GM23338 (cell line): ENCODE results near the gene TWIST2. TPM values are rescaled to one million over a fixed set of nuclear protein-coding genes. Genes with fewer than 3 reads are reported as not detected.

Source experiments
- ATAC-seq: fragments of 200-7000 bp; cut with Tn5 transposase; 3 replicates; pipeline ENCODE4 v1.9.1; 2020
- DNase-seq: peaks from one replicate; pipeline ENCODE4 v3.0.0-alpha.2; 2015; ENCODE audit warnings: low spot score
- H2AFZ ChIP-seq: fragments of 200-600 bp; sonication (generic); 2 replicates; pipeline ENCODE4 v1.8.0; 2016; ENCODE audit warnings: antibody characterized with exemption, mild to moderate bottlenecking, moderate library complexity
- H3F3A ChIP-seq: fragments of 200-600 bp; sonication (generic); replicated peaks from 2 replicates; pipeline ENCODE4 v1.8.0; 2017; ENCODE audit warnings: antibody characterized with exemption, mixed run types, low read depth
- H3K27ac ChIP-seq: fragments of 200-600 bp; sonication (generic); 2 replicates; pipeline ENCODE4 v1.6.1; 2016; ENCODE audit warnings: low read depth
- H3K27me3 ChIP-seq: fragments of 200-600 bp; sonication (generic); 2 replicates; pipeline ENCODE4 v1.8.0; 2016; ENCODE audit warnings: mild to moderate bottlenecking, mixed run types, moderate library complexity; ENCODE audit not compliant: insufficient read depth
- H3K36me3 ChIP-seq: fragments of 200-600 bp; sonication (generic); 2 replicates; pipeline ENCODE4 v1.8.0; 2016; ENCODE audit warnings: mild to moderate bottlenecking; ENCODE audit not compliant: insufficient read depth
- H3K4me1 ChIP-seq: fragments of 200-600 bp; sonication (generic); 2 replicates; pipeline ENCODE4 v1.8.0; 2016; ENCODE audit warnings: mild to moderate bottlenecking, moderate library complexity; ENCODE audit not compliant: insufficient read depth
- H3K4me2 ChIP-seq: fragments of 200-600 bp; sonication (generic); 2 replicates; pipeline ENCODE4 v1.7.1; 2017; ENCODE audit warnings: mixed run types
- H3K4me3 ChIP-seq: fragments of 200-600 bp; sonication (generic); 2 replicates; pipeline ENCODE4 v1.6.1; 2016; ENCODE audit warnings: mixed run types
- H3K79me2 ChIP-seq: fragments of 200-600 bp; sonication (generic); replicated peaks from 2 replicates; pipeline ENCODE4 v1.8.0; 2017; ENCODE audit warnings: mild to moderate bottlenecking; ENCODE audit not compliant: insufficient read depth
- H3K9me2 ChIP-seq: fragments of 200-600 bp; sonication (generic); 2 replicates; pipeline ENCODE4 v1.8.0; 2017; ENCODE audit not compliant: insufficient read depth
- H4K20me1 ChIP-seq: fragments of 200-600 bp; sonication (generic); replicated peaks from 2 replicates; pipeline ENCODE4 v1.8.0; 2017; ENCODE audit warnings: mild to moderate bottlenecking; ENCODE audit not compliant: insufficient read depth
- H3K27ac Mint-ChIP-seq: 2 replicates; pipeline ENCODE4 v1.8.0; 2020; ENCODE audit warnings: inconsistent platforms, mild to moderate bottlenecking, moderate library complexity, mixed read lengths
- H3K27me3 Mint-ChIP-seq: 3 replicates; pipeline ENCODE4 v1.8.0; 2022; ENCODE audit warnings: low read depth, mild to moderate bottlenecking, moderate library complexity, mixed read lengths, inconsistent platforms; ENCODE audit not compliant: insufficient read depth, poor library complexity
- H3K36me3 Mint-ChIP-seq: 3 replicates; pipeline ENCODE4 v1.8.0; 2021; ENCODE audit warnings: low read depth, mild to moderate bottlenecking, inconsistent platforms, moderate library complexity, mixed read lengths
- H3K4me1 Mint-ChIP-seq: 3 replicates; pipeline ENCODE4 v1.8.0; 2020; ENCODE audit warnings: mild to moderate bottlenecking, inconsistent platforms, mixed read lengths
- H3K4me3 Mint-ChIP-seq: 3 replicates; pipeline ENCODE4 v1.8.0; 2021; ENCODE audit warnings: moderate library complexity, mild to moderate bottlenecking, inconsistent platforms, mixed read lengths
- H3K9me3 Mint-ChIP-seq: 3 replicates; pipeline ENCODE4 v1.8.0; 2020; ENCODE audit warnings: moderate library complexity, mild to moderate bottlenecking, inconsistent platforms, mixed read lengths
- CTCF ChIP-seq, 2 experiments: fragments of 200-600 bp in 1 of 2; sonication (generic) in 1 of 2; conservative IDR thresholded peaks; 2 replicates each; pipeline versions ENCODE4 v1.5.1 to v1.6.1; 2016 to 2017; ENCODE audit warnings: antibody characterized with exemption in 2 of 2, low read depth in 2 of 2, mild to moderate bottlenecking in 2 of 2, moderate library complexity in 1 of 2
- ETS1 ChIP-seq: IDR thresholded peaks from 2 replicates; pipeline ENCODE4 v1.6.1; 2016; ENCODE audit warnings: antibody characterized with exemption
- EZH2phosphoT487 ChIP-seq: fragments of 200-600 bp; sonication (generic); IDR thresholded peaks from one replicate; pipeline ENCODE4 v1.8.1; 2018; ENCODE audit warnings: antibody characterized with exemption; ENCODE audit not compliant: unreplicated experiment
- JUNB ChIP-seq: IDR thresholded peaks from one replicate; pipeline ENCODE4 v1.6.1; 2016; ENCODE audit warnings: antibody characterized with exemption; ENCODE audit not compliant: unreplicated experiment
- STAT1 ChIP-seq: IDR thresholded peaks from one replicate; pipeline ENCODE4 v1.6.1; 2016; ENCODE audit warnings: antibody characterized with exemption; ENCODE audit not compliant: unreplicated experiment
- ZNF331 ChIP-seq: fragments of 250-450 bp; sonication (Bioruptor Pico); IDR thresholded peaks from 2 replicates; pipeline ENCODE4 v1.5.0; 2020; ENCODE audit warnings: low read depth, mild to moderate bottlenecking, moderate library complexity
- polyA plus RNA-seq: library from polyadenylated mRNA; unstranded; fragments of >200 nt; fragmentation: Nextera tagmentation; extraction: Ambion mirVana; gene quantifications from 2 replicates; pipeline ENCODE4 v1.2.1, GENCODE V29; 2016
- total RNA-seq: library from RNA; depleted of rRNA; stranded (reverse); fragments of >200 nt; shearing (Covaris generic); gene quantifications from 2 replicates; pipeline ENCODE4 v1.2.3, GENCODE V29; 2014

TWIST2 gene
- total and polyA plus RNA-seq, 2 experiments from 2014 or later: 7.0 to 12.5 TPM

- H3K4me3 Mint-ChIP-seq: no peak overlapping the region
- H3K27me3 ChIP-seq: no peaks in the 10 kb centered on the region
- H3K4me1 Mint-ChIP-seq: no peaks in the 10 kb centered on the region
- H3F3A ChIP-seq: no peaks in the 10 kb centered on the region
- H3K27ac Mint-ChIP-seq: no peak overlapping the region
- no peak overlapping the region for H3K27ac ChIP-seq
- H3K4me2 ChIP-seq: no peak overlapping the region
- no peaks in the 10 kb centered on the region for H4K20me1 ChIP-seq
- peaks cover 13% of the 10 kb centered on the region for H3K27me3 Mint-ChIP-seq
- no peaks in the 10 kb centered on the region for H3K9me2 ChIP-seq
- H2AFZ ChIP-seq: no peak overlapping the region; the same call in 1 of the 2 replicates
- H3K4me3 ChIP-seq: no peak overlapping the region
- H3K36me3 ChIP-seq: no peaks in the 10 kb centered on the region
- peak; percentile 60 for DNase-seq
- 0 out of 3 replicates have a peak, but pooled peaks cover 2% of the 10 kb centered on the region for H3K9me3 Mint-ChIP-seq
- no peaks in the 10 kb centered on the region for H3K36me3 Mint-ChIP-seq
- H3K79me2 ChIP-seq: no peaks in the 10 kb centered on the region
- H3K4me1 ChIP-seq: no peaks in the 10 kb centered on the region
- TF ChIP-seq CTCF (conservative IDR thresholded peaks at IDR 0.05; ENCODE audit: low read depth in 2 of 2) (peak; percentile 60), ETS1 (no peak)
- ATAC-seq: peak; percentile 99
These were observed 12.1 kb upstream of the TWIST2 start for GRCh38 chr2:238835726-238836301.

- no peaks in the 10 kb centered on the region for H3K9me2 ChIP-seq
- 0 out of 3 replicates have a peak, but pooled peaks cover 2% of the 10 kb centered on the region for H3K9me3 Mint-ChIP-seq
- H3K27ac Mint-ChIP-seq: no peak overlapping the region
- peaks cover 17% of the 10 kb centered on the region for H3K27me3 Mint-ChIP-seq
- no peaks in the 10 kb centered on the region for H3K4me1 Mint-ChIP-seq
- H2AFZ ChIP-seq: no peak overlapping the region
- no peaks in the 10 kb centered on the region for H3K36me3 ChIP-seq
- no peak overlapping the region for H3K4me3 Mint-ChIP-seq
- no peak for DNase-seq
- no peak for ATAC-seq
- no peak overlapping the region for H3K4me3 ChIP-seq
- TF ChIP-seq ZNF331 (CRISPR knock-in tag) (peak; percentile 67), STAT1 (no peak)
- H4K20me1 ChIP-seq: no peaks in the 10 kb centered on the region; the same call in 1 of the 2 replicates
- no peaks in the 10 kb centered on the region for H3K4me1 ChIP-seq
- H3F3A ChIP-seq: no peaks in the 10 kb centered on the region
- no peak overlapping the region for H3K27ac ChIP-seq
- no peaks in the 10 kb centered on the region for H3K79me2 ChIP-seq
- no peaks in the 10 kb centered on the region for H3K36me3 Mint-ChIP-seq
- H3K27me3 ChIP-seq: peaks cover 9% of the 10 kb centered on the region
- no peak overlapping the region for H3K4me2 ChIP-seq
These were observed 9.0 kb upstream of the TWIST2 start for GRCh38 chr2:238838786-238839327.

- TF ChIP-seq JUNB (no peak), EZH2phosphoT487 (no peak), CTCF (conservative IDR thresholded peaks at IDR 0.05; ENCODE audit: low read depth in 2 of 2) (peak; percentile 12 to 15; a peak in 1 of 4 replicates)
- Mint-ChIP-seq H3K27me3 (peaks cover 22% of the 10 kb centered on the region), H3K36me3 (no peaks in the 10 kb centered on the region), H3K4me1 (peaks cover 2% of the 10 kb centered on the region; the same call in 1 of the 3 replicates), H3K27ac (no peak overlapping the region), H3K4me3 (no peak overlapping the region), H3K9me3 (0 out of 3 replicates have a peak, but pooled peaks cover 2% of the 10 kb centered on the region)
- H3K4me2 ChIP-seq: no peak overlapping the region
- H3K27me3 ChIP-seq: peaks cover 15% of the 10 kb centered on the region
- no peaks in the 10 kb centered on the region for H3F3A ChIP-seq
- no peak overlapping the region for H2AFZ ChIP-seq
- H3K79me2 ChIP-seq: no peaks in the 10 kb centered on the region
- H3K4me1 ChIP-seq: no peaks in the 10 kb centered on the region
- no peak overlapping the region for H3K4me3 ChIP-seq
- ATAC-seq (no peak), DNase-seq (no peak)
- H3K9me2 ChIP-seq: no peaks in the 10 kb centered on the region
- no peaks in the 10 kb centered on the region for H3K36me3 ChIP-seq
- no peak overlapping the region for H3K27ac ChIP-seq
- H4K20me1 ChIP-seq: no peaks in the 10 kb centered on the region; the same call in 1 of the 2 replicates
These were observed 8.5 kb upstream of the TWIST2 start for GRCh38 chr2:238839428-238839827.
